ENCODE data around the gene TJP2. TPM values are rescaled to one million over a fixed set of nuclear protein-coding genes. Genes with fewer than 3 reads are reported as not detected.

The TJP2 gene
- total RNA-seq, 2 donors from 2014 or later: 207 to 226 TPM

GRCh38 chr9:69272212-69272611 is 98.1 kb downstream of the TJP2 start:
- DNase-seq (ENCODE audit: low spot score) (no peak), ATAC-seq (ENCODE audit: insufficient number of reproducible peaks, low FRiP score, low read depth) (no peak)
- Histone ChIP-seq H3K9me3 (peaks cover 3% of the 10 kb centered on the region), H3K4me1 (ENCODE audit: control insufficient read depth in 1 of 2, low read depth in 2 of 2) (no peaks in the 10 kb centered on the region), H3K36me3 (no peaks in the 10 kb centered on the region), H3K27ac (no peak overlapping the region), H3K27me3 (replicated peaks; ENCODE audit: insufficient read depth) (no peaks in the 10 kb centered on the region), H3K4me3 (no peak overlapping the region)
- TF ChIP-seq CTCF (IDR thresholded peaks at IDR 0.05): no peak

DNA sequence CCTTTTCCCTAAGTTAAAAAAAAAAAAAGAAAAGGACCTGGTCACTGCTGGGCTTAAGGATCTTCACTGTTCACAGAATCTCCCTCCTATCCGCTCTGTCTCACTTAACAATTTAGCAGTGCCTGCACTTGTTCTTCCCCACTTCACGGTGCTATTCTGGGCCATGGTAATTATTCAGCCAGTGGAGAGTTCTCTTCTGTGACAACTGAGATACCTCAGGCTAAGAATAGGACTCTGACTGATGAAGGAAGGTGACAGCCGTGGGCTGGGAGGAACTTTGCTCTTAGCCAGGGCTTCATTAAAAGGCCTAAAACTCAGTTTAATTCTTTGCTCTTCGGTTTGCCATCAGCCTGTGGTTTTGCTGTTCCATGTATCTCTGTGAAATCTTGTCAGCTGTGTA is 99.1 kb downstream of the TJP2 start:
- DNase-seq (ENCODE audit: low spot score) (no peak), ATAC-seq (ENCODE audit: insufficient number of reproducible peaks, low FRiP score, low read depth) (no peak)
- Histone ChIP-seq H3K9me3 (peaks cover 3% of the 10 kb centered on the region), H3K27me3 (replicated peaks; ENCODE audit: insufficient read depth) (no peaks in the 10 kb centered on the region), H3K36me3 (no peaks in the 10 kb centered on the region), H3K4me3 (no peak overlapping the region), H3K4me1 (ENCODE audit: control insufficient read depth in 1 of 2, low read depth in 2 of 2) (no peaks in the 10 kb centered on the region), H3K27ac (no peak overlapping the region)
- no peak for TF ChIP-seq CTCF (IDR thresholded peaks at IDR 0.05)

DNA sequence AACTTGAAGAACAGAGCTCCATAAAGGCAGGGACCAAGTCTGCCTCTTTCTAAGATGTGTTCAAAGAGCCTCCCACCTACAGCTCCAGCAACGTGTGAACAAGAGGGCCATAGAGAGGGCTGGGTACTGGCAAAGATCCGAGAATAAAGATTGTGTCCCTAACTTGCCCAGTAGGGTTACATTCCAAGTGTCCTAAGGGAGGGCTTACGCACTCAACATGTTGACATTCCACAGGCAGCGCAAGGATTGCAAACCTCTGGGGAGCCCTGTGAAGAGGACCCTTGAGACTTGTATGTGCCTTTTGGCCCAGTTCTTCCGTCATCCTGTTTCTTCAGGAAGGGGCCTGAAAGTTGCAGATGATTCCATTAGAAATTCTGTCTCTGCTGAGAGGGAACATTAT is 102.7 kb downstream of the TJP2 start:
- no peak for DNase-seq (ENCODE audit: low spot score)
- peaks cover 3% of the 10 kb centered on the region for H3K9me3 ChIP-seq
- H3K36me3 ChIP-seq: no peaks in the 10 kb centered on the region
- H3K4me1 ChIP-seq (ENCODE audit: control insufficient read depth in 1 of 2, low read depth in 2 of 2): no peaks in the 10 kb centered on the region
- H3K27ac ChIP-seq: no peak overlapping the region
- TF ChIP-seq CTCF (IDR thresholded peaks at IDR 0.05): no peak
- ATAC-seq (ENCODE audit: insufficient number of reproducible peaks, low FRiP score, low read depth): no peak
- no peaks in the 10 kb centered on the region for H3K27me3 ChIP-seq (replicated peaks; ENCODE audit: insufficient read depth)
- no peak overlapping the region for H3K4me3 ChIP-seq

DNA sequence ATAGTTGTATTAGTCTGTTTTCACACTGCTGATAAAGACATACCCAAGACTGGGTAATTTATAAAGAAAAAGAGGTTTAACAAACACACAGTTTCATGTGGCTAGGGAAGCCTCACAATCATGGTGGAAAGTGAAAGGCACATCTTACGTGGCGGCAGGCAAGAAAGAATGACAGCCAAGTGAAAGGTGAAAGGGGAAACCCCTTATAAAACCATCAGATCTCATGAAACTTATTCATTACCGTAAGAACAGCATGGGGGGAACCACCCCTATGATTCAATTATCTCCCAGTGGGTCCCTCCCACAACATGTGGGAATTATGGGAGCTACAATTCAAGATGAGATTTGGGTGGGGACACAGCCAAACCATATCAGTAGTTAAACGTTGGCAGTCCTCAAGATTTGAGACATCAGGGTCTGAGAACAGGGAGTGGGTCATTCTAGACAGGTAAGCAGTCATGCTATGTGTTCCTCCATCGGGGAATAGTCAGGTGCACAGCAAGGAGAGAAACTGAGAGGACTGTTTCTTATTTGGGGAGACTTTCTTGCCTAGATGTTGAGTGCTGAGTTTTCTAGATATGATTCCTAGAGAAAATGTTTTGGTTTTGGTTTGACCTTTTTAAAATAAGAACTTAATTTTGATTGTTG is 105.1 kb downstream of the TJP2 start:
- H3K4me1 ChIP-seq (ENCODE audit: control insufficient read depth in 1 of 2, low read depth in 2 of 2): no peaks in the 10 kb centered on the region
- no peak overlapping the region for H3K4me3 ChIP-seq
- no peaks in the 10 kb centered on the region for H3K27me3 ChIP-seq (replicated peaks; ENCODE audit: insufficient read depth)
- no peak for ATAC-seq (ENCODE audit: insufficient number of reproducible peaks, low FRiP score, low read depth)
- DNase-seq (ENCODE audit: low spot score): no peak
- peaks cover 3% of the 10 kb centered on the region for H3K9me3 ChIP-seq
- TF ChIP-seq CTCF (IDR thresholded peaks at IDR 0.05): no peak
- no peaks in the 10 kb centered on the region for H3K36me3 ChIP-seq
- H3K27ac ChIP-seq: no peak overlapping the region

- Histone ChIP-seq H3K27me3 (replicated peaks; ENCODE audit: insufficient read depth) (no peaks in the 10 kb centered on the region), H3K4me1 (ENCODE audit: control insufficient read depth in 1 of 2, low read depth in 2 of 2) (no peaks in the 10 kb centered on the region), H3K9me3 (no peaks in the 10 kb centered on the region), H3K4me3 (no peak overlapping the region), H3K36me3 (no peaks in the 10 kb centered on the region), H3K27ac (no peak overlapping the region)
- no peak for ATAC-seq (ENCODE audit: insufficient number of reproducible peaks, low FRiP score, low read depth)
- DNase-seq (ENCODE audit: low spot score): no peak
- TF ChIP-seq CTCF (IDR thresholded peaks at IDR 0.05): no peak
Measured at GRCh38 chr9:69279733-69280132, 105.7 kb downstream of the TJP2 start.
